T-cell (primary cell): ENCODE data around the gene TNNI3. TPM values are rescaled to one million over a fixed set of nuclear protein-coding genes. Genes with fewer than 3 reads are reported as not detected.
A peak's percentile ranks its signal among the peaks of the same experiment; 100 is the strongest.

Experiments
- ATAC-seq, 4 experiments: fragments of 200-7000 bp in 3 of 4; fragments of 150-1000 bp in 1 of 4; cut with Tn5 transposase; replicated peaks in 1 of 4; 1 replicate in 3 of 4; 2 replicates in 1 of 4; pipeline ENCODE4 v1.10.0; 2021; ENCODE audit warnings: moderate library complexity in 3 of 4, mild to moderate bottlenecking in 2 of 4, moderate number of reproducible peaks in 1 of 4
- CTCF ChIA-PET, 2 donors: fragments of 300-600 bp; sonication (Branson Sonifier 250); formaldehyde crosslinking; loops; one replicate each; lab custom pipeline; 2022; ENCODE audit warnings: antibody characterized with exemption in 2 of 2; lab: Charles Lee
- POLR2A ChIA-PET, 2 donors: fragments of 300-600 bp; sonication (Branson Sonifier 250); formaldehyde crosslinking; loops; one replicate each; lab custom pipeline; 2022; ENCODE audit warnings: antibody characterized with exemption in 2 of 2; lab: Charles Lee
- DNase-seq, 35 experiments: peaks; one replicate each; pipeline versions ENCODE4 v3.0.0 to v3.0.0-alpha.2; 2013 to 2023
- H3K27ac ChIP-seq: one replicate; pipeline ENCODE4 v1.5.1; 2013; ENCODE audit warnings: low read length
- H3K27me3 ChIP-seq, 2 experiments: replicated peaks in 1 of 2; 1 replicate in 1 of 2; 2 replicates in 1 of 2; pipeline versions ENCODE4 v1.6.1 to v1.7.0; 2013; ENCODE audit warnings: low read length in 1 of 2, mixed read lengths in 1 of 2; ENCODE audit not compliant: control insufficient read depth in 2 of 2, insufficient read depth in 2 of 2; ENCODE audit errors: extremely low read depth in 1 of 2
- H3K36me3 ChIP-seq, 2 donors: 1 replicate in 1 of 2; 2 replicates in 1 of 2; pipeline versions ENCODE4 v1.6.1 to v1.7.0; 2013; ENCODE audit warnings: low read length in 1 of 2; ENCODE audit not compliant: control insufficient read depth in 2 of 2, insufficient read depth in 1 of 2; ENCODE audit errors: extremely low read depth in 1 of 2
- H3K4me1 ChIP-seq, 2 experiments: 1 replicate in 1 of 2; 2 replicates in 1 of 2; pipeline versions ENCODE4 v1.6.1 to v1.7.0; 2013; ENCODE audit warnings: low read length in 2 of 2, mixed read lengths in 1 of 2; ENCODE audit not compliant: insufficient read depth in 2 of 2, control insufficient read depth in 1 of 2; ENCODE audit errors: extremely low read depth in 1 of 2
- H3K4me3 ChIP-seq, 2 donors: 1 replicate in 1 of 2; 2 replicates in 1 of 2; pipeline versions ENCODE4 v1.5.1 to v1.7.0; 2013; ENCODE audit warnings: mild to moderate bottlenecking in 2 of 2, low read length in 1 of 2, moderate library complexity in 1 of 2; ENCODE audit not compliant: control insufficient read depth in 1 of 2; ENCODE audit errors: extremely low read depth in 1 of 2
- H3K9me3 ChIP-seq: 2 replicates; pipeline ENCODE4 v1.7.0; 2013
- H3K27ac Mint-ChIP-seq, 2 donors: one replicate each; pipeline ENCODE4 v1.8.0; 2020 to 2021; ENCODE audit warnings: mild to moderate bottlenecking in 2 of 2, mixed read lengths in 2 of 2
- H3K27me3 Mint-ChIP-seq, 2 donors: one replicate each; pipeline ENCODE4 v1.8.0; 2021 to 2022; ENCODE audit warnings: mixed read lengths in 2 of 2
- H3K36me3 Mint-ChIP-seq: one replicate; pipeline ENCODE4 v1.8.0; 2021; ENCODE audit warnings: mixed read lengths
- H3K4me1 Mint-ChIP-seq, 3 donors: one replicate each; pipeline ENCODE4 v1.8.0; 2020 to 2022; ENCODE audit warnings: mixed read lengths in 3 of 3, mild to moderate bottlenecking in 1 of 3
- H3K4me3 Mint-ChIP-seq, 3 donors: one replicate each; pipeline ENCODE4 v1.8.0; 2020 to 2022; ENCODE audit warnings: mild to moderate bottlenecking in 3 of 3, mixed read lengths in 3 of 3, moderate library complexity in 3 of 3
- H3K9me3 Mint-ChIP-seq, 3 donors: one replicate each; pipeline ENCODE4 v1.8.0; 2020 to 2022; ENCODE audit warnings: mixed read lengths in 3 of 3
- WGBS: methylation state at CpG from one replicate; pipeline ENCODE4 v1.1.5; 2013; ENCODE audit warnings: missing lambda C conversion rate; ENCODE audit not compliant: insufficient coverage; 5-methylcytosine and 5-hydroxymethylcytosine counted together
- total RNA-seq, 35 experiments: library from RNA in 6 of 35; stranded (reverse) in 6 of 35; fragments of 120-200 nt in 1 of 35; gene quantifications; one replicate each; pipeline versions ENCODE4 v1.2.1 to v1.2.4 and lab custom pipeline; 2013 to 2026

TNNI3 gene
- total RNA-seq, 5 donors from 2014 or later (not counting 1 experiment from before 2014, with no cell fraction given): not detected

DNA sequence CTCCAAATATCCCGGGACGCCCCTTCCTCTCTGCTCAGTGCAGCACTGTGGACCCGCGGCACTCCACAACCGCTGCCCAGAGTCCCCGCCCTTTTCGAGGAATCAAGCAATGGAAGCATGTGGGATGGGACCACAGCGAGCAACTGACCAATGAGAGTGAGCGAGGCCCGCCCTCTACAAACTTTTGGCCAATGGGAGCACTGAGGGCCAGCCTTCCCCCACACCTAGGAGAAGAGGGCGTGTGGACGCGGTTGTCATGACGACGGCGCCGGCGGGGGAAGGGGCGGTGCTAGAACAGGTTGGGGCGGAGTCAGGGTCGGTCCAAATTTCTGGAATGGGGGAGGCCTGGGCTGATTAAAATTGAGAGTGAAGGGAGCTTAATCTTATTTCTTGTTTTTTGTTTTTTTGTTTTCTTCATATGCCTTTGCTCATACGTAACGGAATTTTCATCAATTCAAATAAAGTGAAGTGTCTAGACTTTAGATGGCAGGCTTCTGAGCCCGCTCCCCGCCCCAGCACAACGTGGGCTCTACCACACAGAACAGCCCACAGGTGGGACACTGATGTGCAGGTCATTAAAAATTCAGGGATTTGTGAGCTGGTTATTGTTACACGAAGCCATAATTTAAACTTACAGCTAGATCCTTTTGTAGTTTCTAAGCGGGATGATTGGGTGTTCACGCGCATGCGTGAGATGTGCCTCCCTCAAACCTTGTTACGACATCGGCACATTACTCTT lies 9.2 kb upstream of the TNNI3 start, which contains the start of gene DNAAF3:
Gene DNAAF3, minus strand, starts transcription at position 84 of the 739 bp plus-strand sequence. CDS start 200 bp downstream, outside the sequence.
- H3K36me3 ChIP-seq: no peaks in the 10 kb centered on the region
- H3K9me3 Mint-ChIP-seq: no peaks in the 10 kb centered on the region
- peaks cover 0 to 20% of the 10 kb centered on the region in 2 experiments for H3K4me1 ChIP-seq
- 2% methylated on average over 11 of the region's 33 CpGs for WGBS
- peaks cover 15 to 89% of the 10 kb centered on the region in 2 experiments for H3K27me3 ChIP-seq
- no peaks in the 10 kb centered on the region for H3K9me3 ChIP-seq
- H3K27ac ChIP-seq: no peak within 1 kb of the TSS
- ATAC-seq (peak; percentile 65 to 86 (median 77)), DNase-seq (peak in 32 of 35 experiments; percentile 12 to 75 (median 48))
- H3K27me3 Mint-ChIP-seq: peaks cover 48 to 76% of the 10 kb centered on the region in 2 donors
- H3K36me3 Mint-ChIP-seq: no peaks in the 10 kb centered on the region
- peak within 1 kb of the TSS in 1 of 2 donors; percentile 39 for H3K27ac Mint-ChIP-seq
- CTCF ChIA-PET: interaction anchor here in 1 of 2 donors (0.6 kb wide), 1 partner anchor 109 kb away, joined by 4 read pairs; no protein-coding TSS in a partner anchor
- peak within 1 kb of the TSS in 1 of 2 donors; percentile 32 for H3K4me3 ChIP-seq
- H3K4me3 Mint-ChIP-seq: peak within 1 kb of the TSS in 2 of 3 donors; percentile 54 to 80
- peaks cover 14 to 15% (median 14%) of the 10 kb centered on the region in 3 donors for H3K4me1 Mint-ChIP-seq
- POLR2A ChIA-PET: no interaction called here

DNA sequence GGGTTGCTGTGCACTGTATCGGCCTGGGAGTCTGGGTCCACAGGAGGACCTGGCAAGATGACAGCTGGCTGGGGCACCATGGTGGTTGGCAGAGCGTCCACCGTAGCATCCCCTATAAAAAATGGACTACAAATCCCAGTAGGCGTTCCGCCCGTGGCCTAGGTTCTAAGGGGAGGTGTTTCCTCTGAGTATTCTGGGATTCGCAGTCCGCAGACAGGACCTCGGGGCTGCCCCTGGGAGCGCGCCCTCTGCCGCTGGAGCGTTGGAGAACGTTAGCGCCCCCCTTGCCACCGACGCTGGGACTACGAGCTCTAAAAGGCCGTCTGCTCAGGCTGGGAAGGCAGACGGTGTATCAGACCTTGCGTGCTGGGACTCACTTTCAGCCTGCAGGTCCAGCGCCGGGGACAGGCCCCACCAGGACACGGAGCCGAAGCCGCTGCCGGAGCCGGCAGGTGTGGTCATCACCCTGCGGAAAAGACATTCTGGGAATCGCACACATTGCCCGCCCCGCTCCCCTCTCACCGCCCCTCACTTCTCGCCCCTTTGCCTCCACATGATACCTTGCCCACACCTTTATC lies 8.5 kb upstream of the TNNI3 start:
- Histone ChIP-seq H3K27ac (no peak overlapping the region), H3K4me1 (peaks cover 0 to 24% of the 10 kb centered on the region in 2 experiments), H3K9me3 (no peaks in the 10 kb centered on the region), H3K4me3 (peak overlapping the region in 1 of 2 donors; percentile 32), H3K36me3 (no peaks in the 10 kb centered on the region), H3K27me3 (peaks cover 15 to 91% of the 10 kb centered on the region in 2 experiments)
- CTCF ChIA-PET: interaction anchor here in 1 of 2 donors (0.6 kb wide), 1 partner anchor 110 kb away, joined by 4 read pairs; no protein-coding TSS in a partner anchor
- WGBS: 5% methylated on average over 31 of the region's 34 CpGs
- Mint-ChIP-seq H3K9me3 (no peaks in the 10 kb centered on the region), H3K4me3 (peak overlapping the region in 2 of 3 donors; percentile 54 to 80), H3K36me3 (no peaks in the 10 kb centered on the region), H3K27ac (no peak overlapping the region), H3K27me3 (peaks cover 44 to 72% of the 10 kb centered on the region in 2 donors), H3K4me1 (peaks cover 13 to 14% (median 14%) of the 10 kb centered on the region in 3 donors)
- POLR2A ChIA-PET: no interaction called here
- DNase-seq (peak in 22 of 35 experiments; percentile 17 to 74 (median 38)), ATAC-seq (peak; percentile 72 to 75 (median 72))

DNA sequence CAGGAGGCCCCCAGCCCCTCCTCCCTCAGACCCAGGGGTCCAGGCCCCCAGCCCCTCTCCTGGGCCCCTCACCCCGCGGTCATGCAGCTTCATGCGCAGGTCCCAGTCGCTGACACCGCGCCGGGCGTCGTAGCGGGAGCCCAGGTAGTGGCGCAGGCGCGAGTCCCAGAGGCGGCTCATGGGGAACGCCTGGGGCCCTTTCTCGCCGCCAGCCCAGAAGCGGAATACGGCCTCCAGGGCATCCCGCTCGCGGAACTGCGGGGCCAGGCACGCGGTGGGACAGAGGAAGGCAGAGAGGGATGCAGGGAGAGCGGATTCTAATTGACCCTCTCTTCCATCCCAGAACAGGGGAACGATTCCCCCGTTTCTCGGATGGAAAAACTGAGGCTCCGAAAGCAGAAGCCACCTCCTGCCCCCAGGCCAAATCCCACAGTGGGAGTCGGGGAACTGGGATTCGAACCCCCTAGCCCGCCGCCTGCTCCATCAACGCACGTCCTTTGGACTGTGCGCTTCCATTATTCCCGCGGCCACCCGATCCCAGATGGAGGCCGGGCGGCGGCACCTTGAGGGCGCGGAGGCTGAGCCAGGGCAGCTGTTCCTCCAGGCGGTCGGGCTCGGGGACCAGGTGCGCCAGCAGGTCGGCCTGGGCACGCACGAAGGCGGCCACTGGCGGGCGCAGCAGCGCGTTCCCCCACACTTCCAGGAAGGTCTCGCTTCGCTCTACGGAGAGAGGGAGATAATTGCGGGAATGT lies 4.2 kb upstream of the TNNI3 start:
- ChIA-PET CTCF (no interaction called here), POLR2A (no interaction called here)
- Histone ChIP-seq H3K4me1 (peaks cover 0 to 26% of the 10 kb centered on the region in 2 experiments), H3K4me3 (no peak overlapping the region), H3K9me3 (no peaks in the 10 kb centered on the region), H3K27ac (no peak overlapping the region), H3K36me3 (no peaks in the 10 kb centered on the region), H3K27me3 (peaks cover 8 to 93% of the 10 kb centered on the region in 2 experiments)
- no peaks in the 10 kb centered on the region for H3K36me3 Mint-ChIP-seq
- ATAC-seq (no peak), DNase-seq (no peak)
- no peak overlapping the region for H3K27ac Mint-ChIP-seq
- H3K4me1 Mint-ChIP-seq: peaks cover 10 to 14% (median 12%) of the 10 kb centered on the region in 3 donors
- peaks cover 36 to 69% of the 10 kb centered on the region in 2 donors for H3K27me3 Mint-ChIP-seq
- WGBS: 37% methylated on average over 31 of the region's 61 CpGs
- no peaks in the 10 kb centered on the region for H3K9me3 Mint-ChIP-seq
- H3K4me3 Mint-ChIP-seq: no peak overlapping the region

DNA sequence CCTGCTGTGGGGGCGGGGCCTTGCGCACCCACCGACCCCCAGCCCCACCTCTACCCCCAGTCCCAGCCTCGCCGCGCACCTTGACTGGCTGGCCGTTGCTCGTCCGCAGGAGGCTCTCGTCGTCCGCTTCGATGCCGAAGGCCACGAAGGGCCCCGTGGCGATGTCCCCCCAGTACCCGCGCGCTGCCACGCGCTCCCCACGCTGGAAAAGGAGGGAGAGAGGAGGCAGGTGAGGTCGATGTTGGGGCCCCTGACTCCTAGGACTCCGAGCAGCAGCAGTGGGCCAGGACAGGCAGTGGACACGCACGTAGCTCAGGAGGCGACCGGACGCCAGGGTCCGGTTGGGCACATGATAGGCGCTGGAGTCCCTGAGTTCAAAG lies 3.4 kb upstream of the TNNI3 start:
- ATAC-seq (no peak), DNase-seq (no peak)
- H3K27me3 Mint-ChIP-seq: peaks cover 31 to 69% of the 10 kb centered on the region in 2 donors
- no peaks in the 10 kb centered on the region for H3K36me3 Mint-ChIP-seq
- Histone ChIP-seq H3K27me3 (peaks cover 8 to 93% of the 10 kb centered on the region in 2 experiments), H3K4me3 (no peak overlapping the region), H3K36me3 (no peaks in the 10 kb centered on the region), H3K27ac (no peak overlapping the region), H3K9me3 (no peaks in the 10 kb centered on the region), H3K4me1 (peaks cover 0 to 26% of the 10 kb centered on the region in 2 experiments)
- WGBS: 49% methylated on average over 27 of the region's 32 CpGs
- no peak overlapping the region for H3K27ac Mint-ChIP-seq
- peak overlapping the region in 1 of 3 donors; percentile 33 for H3K4me3 Mint-ChIP-seq
- CTCF ChIA-PET: interaction anchor here in 1 of 2 donors (0.7 kb wide), 1 partner anchor 14 kb away, joined by 3 read pairs; no protein-coding TSS in a partner anchor
- POLR2A ChIA-PET: no interaction called here
- H3K4me1 Mint-ChIP-seq: peaks cover 6 to 10% (median 9%) of the 10 kb centered on the region in 3 donors
- no peaks in the 10 kb centered on the region for H3K9me3 Mint-ChIP-seq

DNA sequence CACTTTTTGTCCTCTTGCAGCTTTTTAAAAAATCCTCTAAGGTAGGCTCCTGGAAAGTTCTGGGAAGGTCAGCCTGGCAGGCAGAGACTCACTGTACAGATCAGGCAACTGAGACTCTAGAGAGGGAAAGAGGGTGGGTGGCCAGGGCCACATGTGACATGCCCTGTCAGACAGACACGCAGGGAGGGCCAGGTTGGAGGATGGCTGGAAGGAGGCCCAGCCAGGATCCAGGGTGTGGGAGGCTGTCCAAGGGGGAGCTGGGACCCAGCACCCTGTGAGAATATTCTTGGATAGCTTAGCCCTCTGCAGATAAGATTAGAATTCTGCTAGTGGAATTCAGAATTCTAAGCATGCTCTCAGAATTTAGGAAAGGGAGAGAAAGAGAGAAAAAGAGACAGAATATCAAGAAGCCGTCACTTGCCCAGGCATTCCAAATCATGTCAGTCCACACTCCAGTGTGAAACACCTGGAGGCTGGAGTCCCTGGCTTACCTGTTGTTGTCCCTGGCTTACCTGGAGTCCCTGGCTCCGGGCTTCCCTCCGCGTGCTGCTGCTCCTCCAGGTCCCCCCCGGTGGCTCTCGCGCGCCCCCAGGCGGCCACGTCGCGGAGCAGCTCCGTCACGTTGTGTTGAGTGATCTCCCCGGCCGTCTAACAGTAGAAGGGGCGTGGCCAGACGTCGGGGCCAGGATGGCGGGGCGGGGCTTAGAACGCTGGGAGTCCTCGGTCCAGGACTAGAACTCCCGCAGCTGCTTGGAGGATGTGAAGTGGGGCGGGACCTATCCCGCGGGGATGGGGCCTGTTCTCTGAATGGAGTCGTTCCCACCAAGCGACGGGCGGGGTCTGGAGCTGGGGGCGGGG lies 2.8 kb upstream of the TNNI3 start:
- CTCF ChIA-PET: interaction anchor here in 1 of 2 donors (0.6 to 0.7 kb wide), 4 partner anchors 15 to 713 kb away, joined by 3 read pairs; no protein-coding TSS in a partner anchor
- no peak overlapping the region for H3K27ac ChIP-seq
- POLR2A ChIA-PET: no interaction called here
- WGBS: 8% methylated on average over 24 of the region's 33 CpGs
- peaks cover 0 to 24% of the 10 kb centered on the region in 2 experiments for H3K4me1 ChIP-seq
- peaks cover 27 to 64% of the 10 kb centered on the region in 2 donors for H3K27me3 Mint-ChIP-seq
- no peaks in the 10 kb centered on the region for H3K9me3 Mint-ChIP-seq
- ATAC-seq (peak; percentile 86 to 95 (median 92)), DNase-seq (peak; percentile 57 to 92 (median 80))
- H3K9me3 ChIP-seq: no peaks in the 10 kb centered on the region
- peaks cover 4 to 91% of the 10 kb centered on the region in 2 experiments for H3K27me3 ChIP-seq
- H3K36me3 Mint-ChIP-seq: no peaks in the 10 kb centered on the region
- peaks cover 6 to 9% (median 8%) of the 10 kb centered on the region in 3 donors for H3K4me1 Mint-ChIP-seq
- H3K4me3 ChIP-seq: no peak overlapping the region
- no peaks in the 10 kb centered on the region for H3K36me3 ChIP-seq
- H3K4me3 Mint-ChIP-seq: peak overlapping the region in 1 of 3 donors; percentile 33
- no peak overlapping the region for H3K27ac Mint-ChIP-seq
